H9 (cell line): Measurements from ENCODE around the gene DNMBP. TPM values are rescaled to one million over a fixed set of nuclear protein-coding genes. Genes with fewer than 3 reads are reported as not detected.

ENCODE experiments used
- DNase-seq: peaks from one replicate; pipeline ENCODE4 v3.0.0-alpha.2; 2017
- H2AFZ ChIP-seq: one replicate; pipeline ENCODE4 v1.6.1; 2013; ENCODE audit warnings: mild to moderate bottlenecking, low read length, control low read depth, moderate library complexity
- H2AK5ac ChIP-seq: 2 replicates; pipeline ENCODE4 v1.6.1; 2013; ENCODE audit warnings: low read length, control low read depth, mixed read lengths; ENCODE audit not compliant: insufficient read length
- H2BK120ac ChIP-seq: one replicate; pipeline ENCODE4 v1.6.1; 2013; ENCODE audit warnings: low read depth, mild to moderate bottlenecking, low read length, control low read depth, inconsistent platforms; ENCODE audit not compliant: poor library complexity, severe bottlenecking
- H2BK12ac ChIP-seq: 2 replicates; pipeline ENCODE4 v1.6.1; 2013; ENCODE audit warnings: low read length, control low read depth, mixed read lengths, low read depth; ENCODE audit not compliant: insufficient read length
- H2BK15ac ChIP-seq: 2 replicates; pipeline ENCODE4 v1.6.1; 2013; ENCODE audit warnings: low read depth, low read length, control low read depth
- H2BK20ac ChIP-seq: one replicate; pipeline ENCODE4 v1.6.1; 2013; ENCODE audit warnings: low read depth, mild to moderate bottlenecking, low read length, control low read depth, inconsistent platforms; ENCODE audit not compliant: poor library complexity, severe bottlenecking
- H2BK5ac ChIP-seq: 2 replicates; pipeline ENCODE4 v1.6.1; 2013; ENCODE audit warnings: low read length, control low read depth, mixed read lengths; ENCODE audit not compliant: insufficient read length
- H3K14ac ChIP-seq: 2 replicates; pipeline ENCODE4 v1.6.1; 2013; ENCODE audit warnings: low read length, control low read depth; ENCODE audit not compliant: insufficient read depth
- H3K18ac ChIP-seq: 2 replicates; pipeline ENCODE4 v1.6.1; 2013; ENCODE audit warnings: low read depth, mild to moderate bottlenecking, mixed read lengths, low read length, control low read depth; ENCODE audit not compliant: insufficient read length
- H3K23ac ChIP-seq: 2 replicates; pipeline ENCODE4 v1.6.1; 2013; ENCODE audit warnings: low read length, control low read depth, mixed read lengths, low read depth; ENCODE audit not compliant: insufficient read length
- H3K23me2 ChIP-seq: 2 replicates; pipeline ENCODE4 v1.6.1; 2013; ENCODE audit warnings: low read depth, mild to moderate bottlenecking, mixed read lengths, low read length, control low read depth; ENCODE audit not compliant: insufficient read length, poor library complexity, severe bottlenecking
- H3K27ac ChIP-seq: 2 replicates; pipeline ENCODE4 v1.5.1; 2013; ENCODE audit warnings: low read length, control low read depth, mixed read lengths, low read depth; ENCODE audit not compliant: insufficient read length
- H3K27me3 ChIP-seq: 2 replicates; pipeline ENCODE4 v1.6.1; 2013; ENCODE audit warnings: low read length, control low read depth, inconsistent platforms; ENCODE audit not compliant: insufficient read depth
- H3K4ac ChIP-seq: 2 replicates; pipeline ENCODE4 v1.6.1; 2013; ENCODE audit warnings: low read depth, mild to moderate bottlenecking, control low read depth, inconsistent platforms, low read length, moderate library complexity
- H3K4me1 ChIP-seq: 2 replicates; pipeline ENCODE4 v1.6.1; 2013; ENCODE audit warnings: low read length, control low read depth, inconsistent platforms; ENCODE audit not compliant: insufficient read depth
- H3K4me2 ChIP-seq: 2 replicates; pipeline ENCODE4 v1.6.1; 2013; ENCODE audit warnings: low read length, control low read depth, mixed read lengths; ENCODE audit not compliant: insufficient read length, insufficient read depth
- H3K56ac ChIP-seq: 2 replicates; pipeline ENCODE4 v1.6.1; 2013; ENCODE audit warnings: low read depth, mild to moderate bottlenecking, mixed read lengths, low read length, control low read depth; ENCODE audit not compliant: insufficient read length
- H3K79me1 ChIP-seq: 2 replicates; pipeline ENCODE4 v1.6.1; 2013; ENCODE audit warnings: low read depth, mild to moderate bottlenecking, moderate library complexity, low read length, control low read depth, inconsistent platforms; ENCODE audit not compliant: insufficient read depth, poor library complexity, severe bottlenecking
- H3K79me2 ChIP-seq: 2 replicates; pipeline ENCODE4 v1.6.1; 2013; ENCODE audit warnings: low read length, control low read depth, inconsistent platforms; ENCODE audit not compliant: insufficient read depth
- H3K9ac ChIP-seq: 2 replicates; pipeline ENCODE4 v1.6.1; 2013; ENCODE audit warnings: low read length, control low read depth, mixed read lengths; ENCODE audit not compliant: insufficient read length; ENCODE audit errors: extremely low read depth
- H3K9me3 ChIP-seq: one replicate; pipeline ENCODE4 v1.6.1; 2013; ENCODE audit warnings: low read depth, low read length, inconsistent platforms; ENCODE audit not compliant: control insufficient read depth
- H3T11ph ChIP-seq: one replicate; pipeline ENCODE4 v1.6.1; 2013; ENCODE audit warnings: mild to moderate bottlenecking, low read length, control low read depth, inconsistent platforms
- H4K20me1 ChIP-seq: one replicate; pipeline ENCODE4 v1.6.1; 2013; ENCODE audit not compliant: control insufficient read depth, insufficient read length, insufficient read depth
- H4K5ac ChIP-seq: 2 replicates; pipeline ENCODE4 v1.6.1; 2013; ENCODE audit warnings: low read depth, mild to moderate bottlenecking, mixed read lengths, low read length, control low read depth; ENCODE audit not compliant: insufficient read length
- H4K8ac ChIP-seq: replicated peaks from 2 replicates; pipeline ENCODE4 v1.6.1; 2013; ENCODE audit warnings: low read length, control low read depth, mixed read lengths, low read depth; ENCODE audit not compliant: insufficient read length
- H4K91ac ChIP-seq: 2 replicates; pipeline ENCODE4 v1.6.1; 2013; ENCODE audit warnings: low read depth, mild to moderate bottlenecking, moderate library complexity, mixed read lengths, low read length, control low read depth; ENCODE audit not compliant: insufficient read length
- H3K27ac Mint-ChIP-seq, 3 experiments: 2 replicates in 2 of 3; 3 replicates in 1 of 3; pipeline ENCODE4 v1.8.0; 2020 to 2021; ENCODE audit warnings: mixed read lengths in 3 of 3, mild to moderate bottlenecking in 1 of 3, moderate library complexity in 1 of 3
- H3K27me3 Mint-ChIP-seq: 2 replicates; pipeline ENCODE4 v1.8.0; 2021; ENCODE audit warnings: low read depth, mild to moderate bottlenecking, moderate library complexity, mixed read lengths
- H3K36me3 Mint-ChIP-seq, 3 experiments: 2 replicates in 2 of 3; 3 replicates in 1 of 3; pipeline ENCODE4 v1.8.0; 2020 to 2021; ENCODE audit warnings: low read depth in 3 of 3, mixed read lengths in 3 of 3; ENCODE audit not compliant: insufficient read depth in 1 of 3
- H3K4me1 Mint-ChIP-seq, 2 experiments: 2 replicates each; pipeline ENCODE4 v1.8.0; 2020; ENCODE audit warnings: mixed read lengths in 2 of 2
- H3K4me3 Mint-ChIP-seq, 2 experiments: 2 replicates in 1 of 2; 3 replicates in 1 of 2; pipeline ENCODE4 v1.8.0; 2020 to 2021; ENCODE audit warnings: mild to moderate bottlenecking in 2 of 2, mixed read lengths in 2 of 2, moderate library complexity in 1 of 2
- H3K9me3 Mint-ChIP-seq, 2 experiments: 2 replicates in 1 of 2; 3 replicates in 1 of 2; pipeline ENCODE4 v1.8.0; 2020; ENCODE audit warnings: mild to moderate bottlenecking in 2 of 2, mixed read lengths in 2 of 2, moderate library complexity in 1 of 2
- WGBS: extraction: QIAGEN DNeasy Blood & Tissue Kit; methylation state at CpG from one replicate; pipeline ENCODE4 v1.1.7; 2013; ENCODE audit warnings: missing lambda C conversion rate, low lambda C conversion rate, mixed read lengths; ENCODE audit not compliant: insufficient read length; ENCODE audit errors: extremely low coverage; 5-methylcytosine and 5-hydroxymethylcytosine counted together
- total RNA-seq: library from RNA; stranded (reverse); gene quantifications from 2 replicates; pipeline ENCODE4 v1.2.1, GENCODE V29; 2021
- TF ChIP-seq, protein P1 (sequence below): fragments of 200-600 bp; sonication (generic); conservative IDR thresholded peaks from 3 replicates; pipeline ENCODE4 v1.8.0; 2021; ENCODE audit warnings: antibody characterized with exemption, mild to moderate bottlenecking

Gene DNMBP
- total RNA-seq, 1 experiment from 2014 or later: 25.6 TPM

DNA sequence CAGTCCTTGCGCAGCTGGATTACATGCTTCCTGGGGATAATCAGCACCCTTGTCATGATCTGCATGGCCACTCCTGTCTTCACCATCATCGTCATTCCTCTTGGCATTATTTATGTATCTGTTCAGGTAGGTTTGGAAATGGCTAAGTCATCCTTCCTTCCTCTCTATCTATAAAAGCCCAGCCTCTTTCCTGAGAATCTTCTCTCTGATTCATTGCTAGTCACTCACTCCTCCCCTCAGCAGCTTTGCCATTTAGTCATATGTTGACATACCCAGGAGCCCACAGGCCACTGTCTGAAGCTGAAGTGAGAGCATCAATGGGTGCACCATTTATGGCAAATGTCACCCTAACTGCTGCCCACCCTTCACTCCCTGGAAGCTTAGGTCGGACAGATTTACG, 175.3 kb downstream of the DNMBP start:
- no peaks in the 10 kb centered on the region for H3K4me1 Mint-ChIP-seq
- TF ChIP-seq, protein P1, sequence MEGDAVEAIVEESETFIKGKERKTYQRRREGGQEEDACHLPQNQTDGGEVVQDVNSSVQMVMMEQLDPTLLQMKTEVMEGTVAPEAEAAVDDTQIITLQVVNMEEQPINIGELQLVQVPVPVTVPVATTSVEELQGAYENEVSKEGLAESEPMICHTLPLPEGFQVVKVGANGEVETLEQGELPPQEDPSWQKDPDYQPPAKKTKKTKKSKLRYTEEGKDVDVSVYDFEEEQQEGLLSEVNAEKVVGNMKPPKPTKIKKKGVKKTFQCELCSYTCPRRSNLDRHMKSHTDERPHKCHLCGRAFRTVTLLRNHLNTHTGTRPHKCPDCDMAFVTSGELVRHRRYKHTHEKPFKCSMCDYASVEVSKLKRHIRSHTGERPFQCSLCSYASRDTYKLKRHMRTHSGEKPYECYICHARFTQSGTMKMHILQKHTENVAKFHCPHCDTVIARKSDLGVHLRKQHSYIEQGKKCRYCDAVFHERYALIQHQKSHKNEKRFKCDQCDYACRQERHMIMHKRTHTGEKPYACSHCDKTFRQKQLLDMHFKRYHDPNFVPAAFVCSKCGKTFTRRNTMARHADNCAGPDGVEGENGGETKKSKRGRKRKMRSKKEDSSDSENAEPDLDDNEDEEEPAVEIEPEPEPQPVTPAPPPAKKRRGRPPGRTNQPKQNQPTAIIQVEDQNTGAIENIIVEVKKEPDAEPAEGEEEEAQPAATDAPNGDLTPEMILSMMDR: no peak

More for the DNA sequence above, 175.3 kb downstream of the DNMBP start:
- H3T11ph ChIP-seq: no peak overlapping the region
- no peaks in the 10 kb centered on the region for H3K23me2 ChIP-seq
- no peak overlapping the region for H2BK5ac ChIP-seq
- Mint-ChIP-seq H3K9me3 (peaks cover 5% of the 10 kb centered on the region in 2 experiments; a peak in 2 of 5 replicates), H3K27me3 (peaks cover 7% of the 10 kb centered on the region), H3K36me3 (no peaks in the 10 kb centered on the region; a peak in 2 of 7 replicates), H3K4me3 (no peak overlapping the region), H3K27ac (no peak overlapping the region)
- no CpG with 5 or more reads among the region's 4 CpGs for WGBS
- no peak overlapping the region for H3K9ac ChIP-seq
- H2BK15ac ChIP-seq: no peak overlapping the region
- no peaks in the 10 kb centered on the region for H3K9me3 ChIP-seq
- H4K5ac ChIP-seq: no peak overlapping the region
- H3K4me1 ChIP-seq: no peaks in the 10 kb centered on the region
- H3K23ac ChIP-seq: no peak overlapping the region
- H4K91ac ChIP-seq: no peak overlapping the region
- no peaks in the 10 kb centered on the region for H3K79me1 ChIP-seq
- H3K79me2 ChIP-seq: no peaks in the 10 kb centered on the region
- no peak overlapping the region for H3K27ac ChIP-seq
- H4K8ac ChIP-seq: no peak overlapping the region
- no peak overlapping the region for H3K14ac ChIP-seq
- no peak overlapping the region for H3K56ac ChIP-seq
- no peak overlapping the region for H2BK120ac ChIP-seq
- no peaks in the 10 kb centered on the region for H4K20me1 ChIP-seq
- H2AFZ ChIP-seq: no peak overlapping the region
- no peak overlapping the region for H2BK20ac ChIP-seq
- H2BK12ac ChIP-seq: no peak overlapping the region
- no peak for DNase-seq
- H3K4me2 ChIP-seq: no peak overlapping the region
- no peaks in the 10 kb centered on the region for H3K27me3 ChIP-seq
- no peak overlapping the region for H3K4ac ChIP-seq
- no peak overlapping the region for H2AK5ac ChIP-seq
- no peak overlapping the region for H3K18ac ChIP-seq
